MM.1S (cell line): ENCODE data around the gene KRTAP9-6.
"Not testable (repeated sequence)": the region's sequence is repeated elsewhere in the genome, so short reads cannot be mapped to it uniquely, and the experiment has no call there.

ENCODE experiments used
- EZH2 ChIP-seq: fragments of 300-600 bp; sonication (generic); optimal IDR thresholded peaks from 2 replicates; pipeline ENCODE3; 2017; ENCODE audit warnings: low read depth, mild to moderate bottlenecking, antibody characterized with exemption, low read length, mixed read lengths
- TF ChIP-seq, protein P1 (sequence below): fragments of 300-600 bp; sonication (generic); IDR thresholded peaks from 2 replicates; pipeline ENCODE4 v1.5.1; 2016; ENCODE audit warnings: antibody characterized with exemption, low read length, mixed read lengths

GRCh38 chr17:41226598-41227095 lies 38.5 kb upstream of the KRTAP9-6 start, which contains the start of gene KRTAP9-2:
- TF ChIP-seq, protein P1, sequence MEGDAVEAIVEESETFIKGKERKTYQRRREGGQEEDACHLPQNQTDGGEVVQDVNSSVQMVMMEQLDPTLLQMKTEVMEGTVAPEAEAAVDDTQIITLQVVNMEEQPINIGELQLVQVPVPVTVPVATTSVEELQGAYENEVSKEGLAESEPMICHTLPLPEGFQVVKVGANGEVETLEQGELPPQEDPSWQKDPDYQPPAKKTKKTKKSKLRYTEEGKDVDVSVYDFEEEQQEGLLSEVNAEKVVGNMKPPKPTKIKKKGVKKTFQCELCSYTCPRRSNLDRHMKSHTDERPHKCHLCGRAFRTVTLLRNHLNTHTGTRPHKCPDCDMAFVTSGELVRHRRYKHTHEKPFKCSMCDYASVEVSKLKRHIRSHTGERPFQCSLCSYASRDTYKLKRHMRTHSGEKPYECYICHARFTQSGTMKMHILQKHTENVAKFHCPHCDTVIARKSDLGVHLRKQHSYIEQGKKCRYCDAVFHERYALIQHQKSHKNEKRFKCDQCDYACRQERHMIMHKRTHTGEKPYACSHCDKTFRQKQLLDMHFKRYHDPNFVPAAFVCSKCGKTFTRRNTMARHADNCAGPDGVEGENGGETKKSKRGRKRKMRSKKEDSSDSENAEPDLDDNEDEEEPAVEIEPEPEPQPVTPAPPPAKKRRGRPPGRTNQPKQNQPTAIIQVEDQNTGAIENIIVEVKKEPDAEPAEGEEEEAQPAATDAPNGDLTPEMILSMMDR, result not testable (repeated sequence)
- TF ChIP-seq EZH2, result not testable (repeated sequence)
